Effector CD8-positive, alpha-beta T cell (primary cell): ENCODE data around the gene GNG2.
"Not testable (repeated sequence)": the region's sequence is repeated elsewhere in the genome, so short reads cannot be mapped to it uniquely, and the experiment has no call there.

Experiments used
- DNase-seq: peaks from one replicate; lab custom pipeline; 2025; lab: John Stamatoyannopoulos, UW

GNG2 gene

DNA sequence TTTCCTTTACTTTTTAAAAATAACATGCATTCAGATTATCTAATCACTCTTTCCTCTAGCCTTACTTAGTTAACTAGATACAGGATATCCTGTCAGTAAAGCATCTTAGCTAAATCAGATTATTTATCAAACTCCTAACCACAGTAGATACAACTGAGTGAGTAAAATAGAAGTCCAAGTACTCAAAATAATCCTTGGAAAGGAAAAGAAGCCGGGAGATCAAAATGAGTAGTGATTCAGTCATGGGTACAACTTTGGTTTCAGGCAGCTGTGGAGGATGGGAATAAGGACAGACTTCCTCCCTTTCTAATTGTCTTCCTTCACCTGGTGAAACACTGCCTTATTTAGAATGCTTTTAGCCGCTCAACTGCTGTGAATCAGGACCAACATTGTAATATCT lies 29.4 kb downstream of the GNG2 start:
- no peak for DNase-seq

DNA sequence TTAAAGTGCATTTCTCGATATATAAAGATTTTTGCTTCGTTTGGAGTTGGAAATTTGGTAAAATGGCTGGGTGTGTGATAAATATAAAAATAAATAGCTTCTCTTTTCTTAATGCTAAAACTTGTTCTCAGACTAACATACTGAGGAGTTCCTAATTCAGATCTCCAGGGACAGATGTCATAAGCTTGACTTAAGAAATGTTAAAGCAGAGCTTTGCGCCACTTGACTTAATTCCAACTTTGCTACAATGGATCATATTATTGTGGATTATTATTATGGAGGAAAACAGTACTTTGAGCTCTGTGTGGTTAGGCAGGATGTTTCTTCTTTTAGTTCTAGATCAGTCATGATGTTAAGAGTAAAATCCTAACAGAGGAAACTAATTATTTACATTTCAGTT lies 33.8 kb downstream of the GNG2 start:
- no peak for DNase-seq

DNA sequence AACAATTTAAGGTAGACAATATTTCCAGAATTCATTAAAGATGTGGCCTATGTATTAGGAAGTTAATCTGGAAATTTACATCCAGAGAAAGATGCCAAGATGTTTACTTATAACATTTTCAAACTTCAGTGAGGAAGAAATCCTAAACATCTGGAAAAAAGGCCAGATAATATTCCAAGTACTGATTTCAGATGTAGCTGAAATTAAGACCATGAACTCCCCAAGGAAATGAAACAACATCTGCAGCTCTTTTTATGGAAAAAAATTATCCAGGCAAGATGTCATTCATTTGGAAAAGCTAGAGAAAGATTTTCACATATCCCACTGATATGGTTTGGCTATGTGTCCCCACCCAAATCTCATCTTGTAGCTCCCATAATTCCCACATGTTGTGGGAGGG lies 35.0 kb downstream of the GNG2 start:
- DNase-seq = no peak

DNA sequence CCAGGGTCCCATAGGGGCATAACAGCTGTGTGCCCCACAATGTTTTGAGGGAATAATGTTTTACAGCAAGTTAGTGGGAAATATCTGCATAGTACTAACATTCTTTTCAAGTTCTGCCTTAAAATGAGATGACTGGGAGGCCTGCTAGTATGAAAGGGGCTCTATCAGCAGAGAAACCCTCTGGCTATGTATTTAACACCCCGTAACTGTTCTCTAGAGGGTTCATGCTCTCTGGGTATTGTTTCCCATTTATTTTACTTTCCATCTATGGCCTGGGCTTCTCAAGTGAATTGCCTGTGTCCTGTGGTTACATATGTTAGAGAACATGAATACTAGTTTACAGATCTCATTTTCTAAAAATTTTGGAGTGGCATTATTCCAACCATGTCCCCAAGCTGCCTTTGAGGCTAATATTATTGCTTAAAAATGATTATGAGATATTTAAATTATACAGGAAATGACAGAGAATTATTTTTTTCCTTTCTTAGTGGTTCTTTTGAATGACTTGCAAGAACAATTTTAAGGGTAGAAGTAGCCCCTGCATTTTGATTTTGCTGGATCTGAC lies 37.5 kb downstream of the GNG2 start:
- no peak for DNase-seq

DNA sequence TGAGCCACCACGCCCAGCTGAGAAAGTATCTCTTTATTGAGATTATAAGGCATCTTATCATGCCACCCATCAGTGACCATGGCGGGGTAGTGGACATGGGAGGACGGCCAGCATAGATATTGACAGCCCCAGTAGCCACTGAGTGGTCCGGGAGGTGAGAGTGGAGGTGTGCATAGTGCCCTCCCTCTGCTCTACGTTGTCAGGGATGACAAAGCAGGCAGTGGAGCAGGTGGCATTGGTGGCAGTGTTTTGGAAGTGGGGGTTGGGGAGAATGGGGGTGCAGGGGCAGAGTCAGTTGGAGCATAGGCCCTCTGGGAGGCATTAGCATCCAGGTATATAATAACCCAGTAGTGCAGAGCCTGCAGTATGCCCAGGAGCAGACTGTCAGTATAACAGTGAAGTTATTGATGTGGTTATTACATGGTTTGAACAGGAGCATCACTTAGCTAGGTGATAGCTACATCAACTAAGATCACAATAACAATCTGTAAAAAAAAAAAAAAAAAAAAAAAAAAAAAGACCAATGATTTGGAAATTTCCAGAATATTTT lies 41.1 kb downstream of the GNG2 start:
- DNase-seq = no peak

DNA sequence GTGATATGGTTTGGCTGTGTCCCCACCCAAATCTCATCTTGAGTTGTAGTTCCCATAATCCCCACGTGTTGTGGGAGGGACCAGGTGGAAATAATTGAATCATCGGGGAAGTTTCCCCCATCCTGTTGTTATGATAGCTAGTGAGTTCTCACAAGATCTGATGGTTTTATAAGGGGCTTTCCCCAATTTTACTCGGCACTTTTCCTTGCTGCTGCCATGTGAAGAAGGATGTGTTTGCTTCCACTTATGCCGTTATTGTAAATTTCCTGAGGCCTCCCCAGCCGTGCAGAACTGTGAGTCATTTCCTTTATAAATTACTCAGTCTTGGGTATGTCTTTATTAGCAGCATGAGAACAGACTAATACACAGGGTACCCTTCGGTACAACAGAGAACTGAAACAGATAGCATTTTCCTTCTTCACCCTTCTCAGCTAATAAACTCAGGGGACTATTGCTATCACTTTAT lies 45.3 kb downstream of the GNG2 start:
- DNase-seq = not testable (repeated sequence)

DNA sequence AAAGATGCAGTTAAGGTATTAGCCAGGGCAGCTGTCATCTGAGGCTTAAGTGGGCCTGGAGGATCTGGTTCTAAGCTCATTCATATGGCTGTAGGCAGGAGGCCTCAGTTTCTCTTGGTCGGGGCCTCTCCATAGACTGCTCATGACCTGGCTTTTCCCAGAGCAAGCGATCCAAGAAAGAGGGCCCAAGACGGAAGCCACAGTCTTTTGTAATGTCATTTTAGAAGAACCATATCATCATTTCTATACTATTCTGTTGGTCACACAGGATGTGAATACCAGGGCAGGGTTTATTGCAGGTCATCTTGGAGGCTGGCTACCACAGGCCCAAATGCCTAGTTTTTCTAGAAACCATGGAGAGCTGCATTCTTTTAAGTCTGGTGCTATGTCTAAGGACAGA lies 47.7 kb downstream of the GNG2 start:
- DNase-seq = no peak

DNA sequence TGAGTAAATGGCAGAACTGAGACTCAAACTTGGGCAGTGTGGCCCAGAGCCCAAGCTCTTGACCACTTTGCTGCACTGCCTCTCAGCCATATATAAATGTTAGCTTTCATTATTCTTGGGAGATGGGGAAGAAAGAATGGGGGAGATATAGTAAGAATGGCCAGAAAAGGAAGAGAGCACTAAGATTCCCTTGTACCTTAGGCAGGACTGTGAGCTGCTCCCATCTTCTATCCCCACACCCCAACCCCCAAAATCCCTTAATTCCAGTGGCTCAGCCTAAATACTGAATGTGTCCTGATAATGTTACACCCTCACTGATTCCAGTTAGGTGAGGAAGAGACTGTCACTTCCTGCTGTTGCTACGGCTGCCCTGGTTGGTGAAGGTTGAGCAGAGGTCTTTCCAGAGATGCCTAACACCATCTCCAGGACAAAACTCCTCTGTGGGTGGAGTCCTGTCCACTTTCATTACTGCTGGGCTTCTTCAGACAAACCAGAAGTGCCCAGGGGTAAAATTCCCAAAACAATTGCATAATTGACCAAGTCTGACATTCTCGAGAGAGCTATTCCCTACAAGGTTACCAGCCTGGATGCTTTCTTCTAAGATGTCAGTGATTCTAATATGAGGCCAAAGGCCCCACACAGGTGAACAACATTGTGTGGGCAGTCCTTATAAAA lies 51.8 kb downstream of the GNG2 start:
- DNase-seq = no peak

DNA sequence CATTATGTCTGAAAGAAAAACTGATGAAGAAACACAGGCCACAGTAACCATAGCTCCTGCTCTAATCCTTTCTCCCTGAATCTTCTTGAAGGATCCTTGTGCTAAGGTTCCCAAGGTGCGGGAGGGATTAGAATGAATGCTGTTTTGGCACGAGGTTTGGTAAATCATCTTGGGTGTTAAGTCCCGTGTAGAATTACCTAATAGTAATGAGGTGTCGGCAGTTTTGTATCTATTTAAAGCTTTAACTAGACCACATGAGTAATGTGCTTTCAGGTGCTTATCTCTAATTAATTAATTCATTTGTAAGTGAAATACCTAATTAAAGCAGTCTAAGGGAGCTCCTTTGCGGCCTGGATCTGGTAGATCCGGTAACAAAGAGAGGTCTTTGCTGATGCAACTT lies 53.9 kb downstream of the GNG2 start:
- no peak for DNase-seq

DNA sequence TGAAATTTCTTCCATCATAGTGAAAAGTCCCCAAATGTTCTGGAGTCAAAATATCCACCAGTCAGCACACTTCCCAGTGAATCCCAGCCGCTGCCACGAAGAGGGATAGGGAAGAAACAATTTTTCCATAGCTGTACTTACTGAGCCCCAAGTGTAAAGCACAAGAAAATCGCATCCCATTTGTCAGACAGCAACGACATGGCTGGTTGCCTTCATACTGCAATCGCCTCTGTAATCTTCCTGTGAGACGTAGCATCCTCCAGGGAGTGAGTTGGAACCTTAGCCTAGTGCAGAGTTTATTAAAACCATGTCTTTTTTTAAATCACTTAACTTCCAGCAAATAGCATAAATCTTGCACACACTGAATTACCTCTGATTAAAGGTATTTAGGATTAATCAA lies 56.8 kb downstream of the GNG2 start:
- no peak for DNase-seq

DNA sequence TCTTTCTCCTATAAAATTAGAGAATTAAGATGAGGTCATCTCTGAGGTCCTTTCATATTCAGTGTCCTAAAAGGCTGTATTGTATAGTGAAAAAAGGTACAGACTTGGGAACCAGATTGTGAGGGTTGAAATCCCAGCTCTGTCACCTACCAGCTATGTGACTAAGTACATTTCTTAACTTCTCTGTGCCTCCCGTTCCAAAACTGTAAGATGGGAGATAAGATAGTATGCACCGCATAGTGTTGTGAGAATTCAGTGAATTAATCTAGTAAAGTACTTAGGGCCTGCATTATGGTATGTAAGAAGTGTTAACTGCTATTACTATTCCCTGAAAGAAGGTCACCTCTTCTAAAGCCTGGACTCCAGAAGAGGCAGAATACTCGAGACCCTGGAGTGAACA lies 60.6 kb downstream of the GNG2 start:
- DNase-seq = no peak

DNA sequence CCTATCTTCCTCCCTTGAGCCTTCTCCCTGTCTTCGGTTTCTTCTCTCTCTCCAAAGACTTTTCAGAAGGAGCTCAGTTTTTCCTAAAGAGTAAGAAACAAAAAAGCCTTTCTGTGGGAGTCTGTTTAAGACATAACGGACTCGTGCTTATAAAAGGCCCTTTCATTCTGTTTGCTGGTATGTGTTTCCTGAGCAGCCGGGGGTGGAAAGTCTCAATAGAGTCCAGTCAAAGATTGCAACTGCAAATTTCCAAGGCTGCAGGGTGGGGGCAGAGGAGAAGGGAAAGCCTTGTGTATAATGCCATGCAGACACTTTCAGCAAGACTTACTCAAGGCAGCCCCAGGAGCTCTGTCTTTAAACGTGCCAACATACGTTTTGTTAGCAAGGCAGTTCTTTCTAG lies 62.2 kb downstream of the GNG2 start:
- no peak for DNase-seq

DNA sequence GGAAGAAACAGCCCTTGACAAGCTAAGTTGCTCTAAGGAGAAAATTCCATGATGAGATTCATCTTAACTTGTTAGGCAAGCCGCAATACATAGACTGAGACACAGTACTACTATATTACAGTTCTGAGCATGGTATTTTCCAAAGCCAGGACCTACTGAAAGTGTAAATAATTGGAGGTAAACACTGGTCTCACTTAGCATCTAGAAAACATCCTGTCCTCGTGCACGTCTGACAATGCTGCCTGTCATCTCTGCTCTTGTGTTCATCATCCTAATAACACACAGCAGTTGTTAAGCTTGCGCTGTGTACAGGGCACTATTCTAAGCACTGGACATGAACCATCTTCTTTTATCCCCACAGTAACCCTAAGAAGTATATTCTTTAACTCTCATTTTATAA lies 64.2 kb downstream of the GNG2 start:
- no peak for DNase-seq

DNA sequence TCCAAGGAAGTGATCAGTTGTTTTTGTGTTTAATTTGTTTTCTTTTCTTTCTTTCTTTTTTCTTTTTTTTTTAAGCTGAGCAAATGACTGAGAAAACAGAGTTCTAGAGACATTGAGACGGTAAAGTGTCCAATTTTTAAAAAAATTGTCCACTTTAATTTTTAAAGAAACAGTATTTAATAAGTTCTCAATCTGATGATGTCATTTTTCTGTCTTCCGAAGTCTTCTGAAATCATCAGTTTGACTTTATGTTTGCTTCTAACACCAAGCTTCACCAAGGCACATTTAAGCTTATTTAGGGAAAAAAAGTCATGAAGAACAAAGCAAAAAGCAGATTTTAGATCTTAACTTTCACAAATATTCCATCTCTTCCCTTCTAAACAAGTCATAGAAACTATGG lies 65.6 kb downstream of the GNG2 start:
- no peak for DNase-seq

DNA sequence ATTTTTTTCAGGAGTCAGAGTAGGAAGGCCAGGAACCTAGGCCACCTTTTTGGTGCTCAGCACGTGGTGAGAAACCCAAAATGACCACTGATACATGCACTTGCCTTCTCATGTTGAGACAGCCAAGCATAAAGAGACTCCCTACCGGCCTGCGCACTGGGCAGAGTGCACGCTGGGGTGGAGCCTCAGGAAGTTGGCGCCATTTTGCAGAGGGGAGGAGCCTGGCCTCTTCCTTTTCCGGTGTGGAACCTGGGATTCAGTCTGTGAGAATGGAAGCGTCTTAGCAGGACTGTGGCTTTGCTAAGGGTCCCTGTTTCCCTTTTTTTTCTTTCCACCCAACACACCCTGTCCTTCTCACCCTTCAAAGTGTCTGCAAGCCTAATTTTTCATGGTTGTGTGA lies 66.0 kb downstream of the GNG2 start:
- DNase-seq = no peak

DNA sequence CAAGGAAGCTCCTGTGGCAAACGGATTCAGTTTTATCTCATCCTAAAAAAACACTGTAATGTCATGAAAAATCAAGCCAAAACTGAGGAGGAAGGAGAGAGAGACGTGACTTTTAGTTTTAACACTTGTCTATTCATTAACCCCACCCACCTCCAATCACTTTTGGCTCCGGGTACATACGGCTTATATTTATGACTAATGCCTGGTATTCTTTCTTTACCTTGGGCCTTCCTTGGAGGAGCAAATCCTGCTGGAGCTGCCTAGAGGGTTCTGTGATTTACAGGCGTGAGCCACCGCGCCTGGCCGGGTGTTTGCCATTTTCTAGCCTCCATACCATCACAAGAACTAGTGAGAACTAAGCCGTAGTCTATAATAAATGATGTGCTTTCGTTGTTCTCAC lies 68.2 kb downstream of the GNG2 start:
- no peak for DNase-seq

DNA sequence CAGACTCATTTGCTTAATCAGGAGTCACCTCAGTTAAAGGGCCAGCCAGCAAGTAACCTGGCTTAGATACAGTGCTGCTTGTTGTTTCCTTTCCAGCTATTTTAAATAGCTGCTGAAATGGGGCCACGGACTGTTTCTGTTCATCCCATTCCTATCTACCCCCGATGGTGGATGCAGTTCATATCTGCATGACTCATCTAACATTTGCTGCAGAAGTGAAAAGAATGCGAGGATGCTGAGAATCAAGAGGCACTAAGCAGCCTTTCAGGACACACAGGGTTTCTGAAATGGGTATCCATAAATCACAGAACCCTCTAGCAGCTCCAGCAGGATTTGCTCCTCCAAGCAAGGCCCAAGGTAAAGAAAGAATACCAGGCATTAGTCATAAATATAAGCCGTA lies 68.8 kb downstream of the GNG2 start:
- no peak for DNase-seq

DNA sequence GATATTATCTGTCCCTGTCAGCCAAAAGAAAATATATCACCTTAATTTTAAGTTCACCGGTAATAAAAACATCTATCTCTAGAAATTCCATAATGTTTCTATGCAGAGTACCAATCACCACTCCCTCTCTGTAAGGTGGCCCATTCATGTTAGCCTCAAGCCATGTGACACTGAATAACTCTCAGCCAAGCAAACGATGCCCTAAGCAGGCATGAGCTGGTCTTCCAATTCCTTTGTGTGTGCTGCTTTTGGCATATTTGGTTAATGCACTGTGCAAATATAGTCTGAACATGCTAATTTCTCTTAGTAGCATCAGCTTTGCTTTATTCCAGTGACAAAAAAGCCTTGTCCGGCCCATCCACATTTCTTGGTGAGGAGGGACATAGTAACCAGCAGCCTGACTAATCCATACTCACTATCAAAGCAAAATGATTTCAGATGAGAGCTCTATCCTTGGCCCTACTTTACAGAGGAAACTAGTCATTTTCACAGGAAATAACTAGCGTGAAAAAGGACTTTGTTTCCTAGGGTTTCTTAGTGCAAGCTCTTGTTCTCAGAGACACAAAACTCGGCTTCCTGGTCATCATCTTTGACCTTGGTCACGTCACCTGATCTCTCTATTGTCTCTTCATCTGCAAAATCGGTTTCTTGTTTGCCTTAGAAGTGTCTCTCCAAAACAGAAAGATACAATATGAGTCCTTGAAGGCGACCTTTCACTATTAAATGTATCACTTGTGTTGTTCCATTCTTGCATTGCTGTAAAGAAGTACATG lies 69.7 kb downstream of the GNG2 start:
- DNase-seq = no peak

DNA sequence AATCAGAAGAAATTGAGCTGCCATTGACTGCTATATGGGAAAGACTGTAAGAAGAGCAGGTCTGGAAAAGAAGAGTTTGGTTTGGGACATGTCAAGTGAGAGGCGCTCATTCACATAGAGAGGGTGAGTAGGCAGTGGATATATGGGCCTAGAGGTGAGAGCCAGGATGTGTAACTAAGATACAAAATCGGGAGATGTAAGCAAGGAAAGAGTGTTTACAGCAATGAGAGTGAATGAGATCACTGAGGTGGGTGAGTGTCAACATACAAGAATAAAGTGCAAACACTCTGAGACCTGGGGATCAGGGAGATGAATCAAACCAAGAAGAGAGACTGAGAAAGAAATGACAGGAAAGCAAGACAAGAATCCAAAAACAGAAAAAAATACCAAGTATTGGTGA lies 70.9 kb downstream of the GNG2 start:
- no peak for DNase-seq

DNA sequence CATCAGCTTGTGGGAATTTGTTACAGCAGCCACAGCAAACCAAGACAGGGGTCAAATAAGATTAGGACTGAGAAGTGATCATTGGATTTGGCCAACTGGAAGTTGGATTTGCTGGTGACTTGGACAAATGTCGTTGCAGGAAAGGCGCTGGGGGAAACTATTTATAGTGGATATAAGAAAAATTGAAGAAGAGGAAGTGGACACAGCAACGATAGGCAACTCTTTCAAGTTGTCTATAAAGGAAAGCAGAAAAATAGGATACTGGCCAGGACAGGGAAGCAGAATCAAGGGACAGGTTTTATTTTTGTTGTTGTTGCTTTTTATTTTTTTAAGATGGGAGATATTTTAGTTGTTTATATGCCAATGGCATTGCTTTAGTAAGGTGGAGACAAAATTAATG lies 72.8 kb downstream of the GNG2 start:
- no peak for DNase-seq

DNA sequence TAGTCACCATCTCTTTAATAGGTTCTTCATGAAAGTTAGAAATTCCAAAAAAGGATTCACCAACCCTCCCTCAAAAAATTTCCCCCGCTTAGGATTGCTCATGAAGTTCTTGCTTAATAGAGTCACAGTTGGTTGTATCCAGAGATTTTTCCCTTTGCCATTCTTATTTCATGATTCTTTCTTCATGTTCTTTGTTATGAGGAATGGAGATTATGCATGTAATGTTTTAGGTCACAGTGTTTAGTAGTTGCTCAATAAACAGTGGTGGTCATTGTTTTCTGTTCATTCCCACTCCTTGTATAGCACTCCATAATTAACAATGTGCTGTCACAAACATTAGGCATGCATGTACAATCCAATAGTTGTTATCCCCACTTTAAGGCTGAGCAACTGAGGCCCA lies 77.7 kb downstream of the GNG2 start:
- no peak for DNase-seq

DNA sequence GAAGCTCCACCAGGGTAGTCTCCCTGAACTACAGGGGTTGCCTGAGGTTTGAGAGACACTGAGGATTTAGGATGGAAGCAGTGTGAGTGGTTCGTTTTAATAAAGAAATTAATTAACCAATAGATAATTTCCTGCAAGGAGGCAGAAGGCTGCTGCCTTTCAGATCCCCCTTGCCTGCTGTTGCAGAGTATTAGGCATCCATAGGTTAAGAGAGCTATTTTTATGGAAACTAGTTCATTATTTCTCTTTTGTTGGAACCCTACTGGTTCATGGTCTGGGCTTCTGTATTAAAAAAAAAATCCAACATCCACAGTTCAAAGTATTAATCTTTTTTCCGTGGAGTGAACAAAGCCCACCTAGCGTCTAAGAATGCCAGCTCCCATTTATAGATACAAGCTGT lies 78.4 kb downstream of the GNG2 start:
- no peak for DNase-seq

DNA sequence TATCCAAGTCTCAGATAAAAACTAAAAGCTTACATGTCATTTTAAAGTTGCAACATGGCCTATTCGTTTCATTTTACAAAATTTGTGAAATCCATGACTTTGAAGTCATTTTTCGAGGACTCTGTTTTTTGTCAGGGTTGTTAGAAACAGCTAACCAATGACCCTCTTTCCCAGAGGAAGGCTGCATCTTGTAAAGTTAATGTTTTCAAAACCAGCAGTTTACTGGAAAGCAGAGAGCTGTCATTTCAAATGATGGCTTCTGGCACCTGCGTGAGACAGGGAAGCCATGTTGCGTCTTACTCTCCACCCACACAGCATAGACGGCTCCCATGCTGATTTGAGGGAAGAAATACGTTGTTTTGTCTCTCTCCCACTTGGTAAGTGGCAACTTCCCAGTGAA lies 78.8 kb downstream of the GNG2 start:
- no peak for DNase-seq
